GM21447 (cell line): Measurements from ENCODE around the gene EEF2K.
"Not testable (repeated sequence)": the region's sequence is repeated elsewhere in the genome, so short reads cannot be mapped to it uniquely, and the experiment has no call there.

Experiments used
- ATAC-seq: cut with Tn5 transposase; IDR thresholded peaks from one replicate; pipeline ENCODE4 v1.9.1; 2021; ENCODE audit not compliant: unreplicated experiment

EEF2K gene

GRCh38 chr16:22210285-22210684 lies 4.2 kb downstream of the EEF2K start:
- ATAC-seq: no peak

GRCh38 chr16:22210854-22211253 lies 4.8 kb downstream of the EEF2K start:
- ATAC-seq: no peak

GRCh38 chr16:22213236-22213635 lies 7.2 kb downstream of the EEF2K start:
- no peak for ATAC-seq

GRCh38 chr16:22213801-22214200 lies 7.7 kb downstream of the EEF2K start:
- no peak for ATAC-seq

GRCh38 chr16:22214402-22214801 lies 8.3 kb downstream of the EEF2K start:
- ATAC-seq: no peak

GRCh38 chr16:22214889-22215288 lies 8.8 kb downstream of the EEF2K start:
- no peak for ATAC-seq

- ATAC-seq: no peak
Measured at GRCh38 chr16:22216191-22216831, 10.2 kb downstream of the EEF2K start.

- not testable (repeated sequence) for ATAC-seq
Measured at GRCh38 chr16:22216832-22217225, 10.8 kb downstream of the EEF2K start.

- peak; percentile 71 for ATAC-seq
Measured at GRCh38 chr16:22217890-22218730, 12.0 kb downstream of the EEF2K start.

GRCh38 chr16:22219389-22220068 lies 13.5 kb downstream of the EEF2K start:
- no peak for ATAC-seq

- ATAC-seq: no peak
Measured at GRCh38 chr16:22220069-22220440, 14.0 kb downstream of the EEF2K start.

- no peak for ATAC-seq
Measured at GRCh38 chr16:22220714-22221113, 14.6 kb downstream of the EEF2K start.

GRCh38 chr16:22222006-22222405 lies 15.9 kb downstream of the EEF2K start:
- no peak for ATAC-seq

- no peak for ATAC-seq
Measured at GRCh38 chr16:22222998-22223397, 16.9 kb downstream of the EEF2K start.

GRCh38 chr16:22225060-22225459 lies 19.0 kb downstream of the EEF2K start:
- no peak for ATAC-seq

GRCh38 chr16:22229889-22230288 lies 23.8 kb downstream of the EEF2K start:
- no peak for ATAC-seq

- ATAC-seq: no peak
Measured at GRCh38 chr16:22232277-22233036, 26.4 kb downstream of the EEF2K start.

GRCh38 chr16:22233037-22233372 lies 26.9 kb downstream of the EEF2K start:
- no peak for ATAC-seq

GRCh38 chr16:22235839-22236745 lies 30.0 kb downstream of the EEF2K start:
- no peak for ATAC-seq

GRCh38 chr16:22239131-22239805 lies 33.2 kb downstream of the EEF2K start:
- ATAC-seq: no peak
